Measurements from ENCODE around the gene SCYGR7. TPM values are rescaled to one million over a fixed set of nuclear protein-coding genes. Genes with fewer than 3 reads are reported as not detected.

Gene SCYGR7
- not detected in 2 replicates for total RNA-seq

GRCh38 chr2:227728035-227728434 is at the start of gene SCYGR7:
Gene SCYGR7 (plus strand): TSS chr2:227728335. CDS start chr2:227728335, 0 bp downstream.

GRCh38 chr2:227717687-227718567 is 10.2 kb upstream of the SCYGR7 start, which contains the start of gene SLC19A3:
Gene SLC19A3 (minus strand): TSS chr2:227718028. CDS start chr2:227702318, 15,710 bp downstream.

GRCh38 chr2:227724394-227725039 is 3.6 kb upstream of the SCYGR7 start, which contains the start of gene SCYGR6:
Gene SCYGR6 (minus strand): TSS chr2:227724757. CDS start chr2:227724757, 0 bp downstream.

GRCh38 chr2:227745594-227745993 is 17.5 kb downstream of the SCYGR7 start, which contains the start of gene SCYGR8:
Gene SCYGR8 (plus strand): TSS chr2:227745894. CDS start chr2:227745894, 0 bp downstream.

Other genes starting within 250 kb of the SCYGR7 start
- not detected in 2 replicates for gene SCYGR2, start 129.4 kb upstream of the SCYGR7 start, total RNA-seq
- not detected in 2 replicates for gene SCYGR3, start 113.5 kb upstream of the SCYGR7 start, total RNA-seq
- gene SCYGR4, start 110.8 kb upstream of the SCYGR7 start, total RNA-seq, result not detected in 2 replicates
- not detected in 2 replicates for gene SCYGR5, start 61.5 kb upstream of the SCYGR7 start, total RNA-seq
- gene SLC19A3, start 10.3 kb upstream of the SCYGR7 start, total RNA-seq, result not detected in 2 replicates
- gene SCYGR6, start 3.6 kb upstream of the SCYGR7 start, total RNA-seq, result not detected in 2 replicates
- gene SCYGR8, start 17.6 kb downstream of the SCYGR7 start, total RNA-seq, result not detected in 2 replicates
- 0.18 and 0.86 TPM in 2 replicates for gene CCL20, start 85.5 kb downstream of the SCYGR7 start, total RNA-seq
- gene DAW1, start 143.3 kb downstream of the SCYGR7 start, total RNA-seq, result 2.8 and 9.8 TPM in 2 replicates